ENCODE data around the gene TEX2.
"Not testable (repeated sequence)": the region's sequence is repeated elsewhere in the genome, so short reads cannot be mapped to it uniquely, and the experiment has no call there.

Gene TEX2

GRCh38 chr17:64223931-64224629, 39.0 kb downstream of the TEX2 start:
- TF ChIP-seq REST (IDR thresholded peaks at IDR 0.05; ENCODE audit: insufficient replicate concordance, low read depth) (no peak), GABPA (IDR thresholded peaks at IDR 0.05; ENCODE audit: low read depth) (no peak), SPI1 (IDR thresholded peaks at IDR 0.05; ENCODE audit: borderline replicate concordance, low read depth) (no peak), POLR2AphosphoS5 (IDR thresholded peaks at IDR 0.05; ENCODE audit: low read depth) (no peak), CTCF (IDR thresholded peaks at IDR 0.05; ENCODE audit: insufficient read depth, low read length) (no peak)
- H3K27ac ChIP-seq (replicated peaks) = no peak overlapping the region
- no peak overlapping the region for H3K4me3 ChIP-seq (replicated peaks; ENCODE audit: insufficient read depth, low read length)
- H3K27me3 ChIP-seq (ENCODE audit: insufficient read depth, poor library complexity, severe bottlenecking) = no peaks in the 10 kb centered on the region
- DNase-seq (ENCODE audit: low read depth in 1 of 2, low spot score in 1 of 2) = no peak

GRCh38 chr17:64223283-64223682, 39.8 kb downstream of the TEX2 start:
- H3K4me3 ChIP-seq (replicated peaks; ENCODE audit: insufficient read depth, low read length) = no peak overlapping the region
- H3K27me3 ChIP-seq (ENCODE audit: insufficient read depth, poor library complexity, severe bottlenecking) = no peaks in the 10 kb centered on the region
- H3K27ac ChIP-seq (replicated peaks) = no peak overlapping the region
- no peak for DNase-seq (ENCODE audit: low read depth in 1 of 2, low spot score in 1 of 2)
- TF ChIP-seq POLR2AphosphoS5 (IDR thresholded peaks at IDR 0.05; ENCODE audit: low read depth) (no peak), SPI1 (IDR thresholded peaks at IDR 0.05; ENCODE audit: borderline replicate concordance, low read depth) (no peak), REST (IDR thresholded peaks at IDR 0.05; ENCODE audit: insufficient replicate concordance, low read depth) (no peak), GABPA (IDR thresholded peaks at IDR 0.05; ENCODE audit: low read depth) (no peak)

GRCh38 chr17:64221679-64222078, 41.4 kb downstream of the TEX2 start:
- Histone ChIP-seq H3K27ac (replicated peaks) (no peak overlapping the region), H3K27me3 (ENCODE audit: insufficient read depth, poor library complexity, severe bottlenecking) (no peaks in the 10 kb centered on the region), H3K4me3 (replicated peaks; ENCODE audit: insufficient read depth, low read length) (no peak overlapping the region)
- DNase-seq (ENCODE audit: low read depth in 1 of 2, low spot score in 1 of 2) = no peak
- no peak for TF ChIP-seq CTCF (IDR thresholded peaks at IDR 0.05; ENCODE audit: insufficient read depth, low read length)

- not testable (repeated sequence) for H3K27ac ChIP-seq (replicated peaks); H3K4me3 ChIP-seq (replicated peaks; ENCODE audit: insufficient read depth, low read length); H3K27me3 ChIP-seq (ENCODE audit: insufficient read depth, poor library complexity, severe bottlenecking); DNase-seq (ENCODE audit: low read depth in 1 of 2, low spot score in 1 of 2)
Observed at GRCh38 chr17:64220604-64221003, 42.5 kb downstream of the TEX2 start.

DNA sequence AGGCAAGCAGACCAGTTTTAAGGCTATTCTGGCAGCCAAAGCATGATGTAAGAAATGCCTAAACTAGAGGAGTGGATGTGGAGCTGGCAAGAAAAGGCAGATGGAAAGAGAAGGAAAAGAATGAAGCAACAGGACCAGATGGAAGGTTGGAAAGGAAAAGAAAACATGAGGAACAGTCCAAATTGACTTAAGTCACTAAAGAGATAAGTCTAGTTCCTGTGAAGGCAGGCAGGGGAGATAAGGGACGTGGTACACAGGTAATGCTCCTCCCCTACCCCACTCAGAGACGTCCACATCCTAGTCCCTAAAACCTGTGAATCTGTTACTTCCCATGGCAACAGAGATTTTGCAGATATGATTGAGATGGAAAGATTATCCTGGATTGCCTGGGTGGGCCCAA, 43.5 kb downstream of the TEX2 start:
- H3K4me3 ChIP-seq (replicated peaks; ENCODE audit: insufficient read depth, low read length) = no peak overlapping the region
- no peak for TF ChIP-seq CTCF (IDR thresholded peaks at IDR 0.05; ENCODE audit: insufficient read depth, low read length)
- no peak for TF ChIP-seq POLR2AphosphoS5 (IDR thresholded peaks at IDR 0.05; ENCODE audit: low read depth)
- no peak for TF ChIP-seq SPI1 (IDR thresholded peaks at IDR 0.05; ENCODE audit: borderline replicate concordance, low read depth)
- no peak for TF ChIP-seq GABPA (IDR thresholded peaks at IDR 0.05; ENCODE audit: low read depth)
- TF ChIP-seq REST (IDR thresholded peaks at IDR 0.05; ENCODE audit: insufficient replicate concordance, low read depth) = no peak
- no peaks in the 10 kb centered on the region for H3K27me3 ChIP-seq (ENCODE audit: insufficient read depth, poor library complexity, severe bottlenecking)
- DNase-seq (ENCODE audit: low read depth in 1 of 2, low spot score in 1 of 2) = no peak
- H3K27ac ChIP-seq (replicated peaks) = no peak overlapping the region

All from HL-60 (cell line).